ENCODE results near the gene BPIFB1. TPM values are rescaled to one million over a fixed set of nuclear protein-coding genes. Genes with fewer than 3 reads are reported as not detected.

BPIFB1 gene
- total and polyA plus RNA-seq, 9 of the 15 experiments (the other 6 are each of a cell fraction or from before 2014, with no cell fraction given): not detected

- no peak for DNase-seq (ENCODE audit: extremely low read depth in 1 of 4, low spot score in 3 of 4)
- Histone ChIP-seq H4K20me1 (replicated peaks; ENCODE audit: control insufficient read depth, insufficient read depth, low read length) (peaks cover 15% of the 10 kb centered on the region; the same call in 1 of the 2 replicates), H3K4me3 (no peak overlapping the region), H2AFZ (ENCODE audit: low read depth, low read length) (no peak overlapping the region), H3K27ac (ENCODE audit: extremely low read depth, low read depth, low read length) (no peak overlapping the region), H3K9ac (ENCODE audit: insufficient read depth in 1 of 2, low read depth in 2 of 2, low read length in 2 of 2) (no peak overlapping the region), H3K9me1 (ENCODE audit: control insufficient read depth, insufficient read depth, low read length) (no peaks in the 10 kb centered on the region), H3K4me2 (ENCODE audit: insufficient read depth, low read length) (no peak overlapping the region), H3K36me3 (ENCODE audit: control insufficient read depth, insufficient read depth, low read length) (no peaks in the 10 kb centered on the region), H3K27me3 (ENCODE audit: control insufficient read depth in 2 of 2, insufficient read depth in 2 of 2, low read length in 2 of 2) (peaks cover 23 to 39% of the 10 kb centered on the region in 2 experiments), H3K4me1 (replicated peaks in 1 of 2; ENCODE audit: control insufficient read depth in 2 of 2, insufficient read depth in 2 of 2, low read length in 2 of 2) (no peaks in the 10 kb centered on the region), H3K9me3 (replicated peaks; ENCODE audit: control insufficient read depth, insufficient read depth, low read depth, low read length) (no peaks in the 10 kb centered on the region; the same call in 1 of the 2 replicates), H3K79me2 (ENCODE audit: control insufficient read depth, insufficient read depth, low read length) (no peaks in the 10 kb centered on the region)
- POLR2A ChIA-PET: no interaction called here
- no peak for TF ChIP-seq TSC22D4 (tag; IDR thresholded peaks at IDR 0.05)
- no peak for TF ChIP-seq CREM (IDR thresholded peaks at IDR 0.05; ENCODE audit: low read depth)
- TF ChIP-seq, protein P1, sequence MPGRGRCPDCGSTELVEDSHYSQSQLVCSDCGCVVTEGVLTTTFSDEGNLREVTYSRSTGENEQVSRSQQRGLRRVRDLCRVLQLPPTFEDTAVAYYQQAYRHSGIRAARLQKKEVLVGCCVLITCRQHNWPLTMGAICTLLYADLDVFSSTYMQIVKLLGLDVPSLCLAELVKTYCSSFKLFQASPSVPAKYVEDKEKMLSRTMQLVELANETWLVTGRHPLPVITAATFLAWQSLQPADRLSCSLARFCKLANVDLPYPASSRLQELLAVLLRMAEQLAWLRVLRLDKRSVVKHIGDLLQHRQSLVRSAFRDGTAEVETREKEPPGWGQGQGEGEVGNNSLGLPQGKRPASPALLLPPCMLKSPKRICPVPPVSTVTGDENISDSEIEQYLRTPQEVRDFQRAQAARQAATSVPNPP (IDR thresholded peaks at IDR 0.05; ENCODE audit: borderline replicate concordance, insufficient read depth, insufficient read length): no peak
- no peak for TF ChIP-seq WHSC1 (IDR thresholded peaks at IDR 0.05; ENCODE audit: low read length)
- TF ChIP-seq BACH1 (tag; IDR thresholded peaks at IDR 0.05): no peak
- TF ChIP-seq, protein P2, sequence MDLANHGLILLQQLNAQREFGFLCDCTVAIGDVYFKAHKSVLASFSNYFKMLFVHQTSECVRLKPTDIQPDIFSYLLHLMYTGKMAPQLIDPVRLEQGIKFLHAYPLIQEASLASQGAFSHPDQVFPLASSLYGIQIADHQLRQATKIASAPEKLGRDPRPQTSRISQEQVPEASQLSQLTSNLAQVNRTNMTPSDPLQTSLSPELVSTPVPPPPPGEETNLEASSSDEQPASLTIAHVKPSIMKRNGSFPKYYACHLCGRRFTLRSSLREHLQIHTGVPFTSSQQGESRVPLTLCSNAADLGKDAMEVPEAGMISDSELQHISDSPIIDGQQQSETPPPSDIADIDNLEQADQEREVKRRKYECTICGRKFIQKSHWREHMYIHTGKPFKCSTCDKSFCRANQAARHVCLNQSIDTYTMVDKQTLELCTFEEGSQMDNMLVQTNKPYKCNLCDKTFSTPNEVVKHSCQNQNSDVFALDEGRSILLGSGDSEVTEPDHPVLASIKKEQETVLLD (IDR thresholded peaks at IDR 0.05): no peak
- no peak for TF ChIP-seq HINFP (tag; conservative IDR thresholded peaks at IDR 0.05; ENCODE audit: low read depth)
- no peak for TF ChIP-seq MCM5 (IDR thresholded peaks at IDR 0.05; ENCODE audit: low read depth)
- intact Hi-C loops (cut with micrococcal nuclease) (no loop called here), in situ Hi-C loops (cut with MboI) (no loop called here)
- ATAC-seq: no peak
- 4% methylated on average over 4 of the region's 4 CpGs for WGBS (ENCODE audit: insufficient coverage, low coverage, missing lambda C conversion rate)
- no TSS peak for BruUV-seq (replicated peaks)
- CTCF ChIA-PET (ENCODE audit: low intra/inter-chr PET ratio): no interaction called here
- FAIRE-seq: no peak
Measured at GRCh38 chr20:33311996-33312395, 29.0 kb downstream of the BPIFB1 start.

Measured in K562 (cell line).